ENCODE measurements around the gene ADGRD2.
A peak's percentile ranks its signal among the peaks of the same experiment; 100 is the strongest.

The ADGRD2 gene

DNA sequence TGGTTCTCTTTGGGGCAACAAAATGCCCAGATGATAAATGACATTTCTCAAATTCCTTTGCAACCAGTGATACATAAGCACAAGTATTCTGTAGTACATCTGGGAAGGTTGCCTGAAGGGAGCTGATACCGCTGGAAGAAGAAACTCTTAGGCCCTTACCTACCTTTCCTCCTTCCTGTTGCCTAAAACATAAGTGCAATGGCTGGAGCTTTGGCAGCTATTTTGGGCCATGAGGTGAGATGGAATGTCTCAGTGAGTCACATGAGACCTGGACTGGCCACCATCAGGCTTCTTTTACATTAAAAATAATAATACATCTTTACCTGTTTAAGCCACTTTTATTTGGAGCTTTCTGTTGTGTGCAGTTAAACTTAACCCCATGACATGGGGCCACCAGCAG, 11.2 kb upstream of the ADGRD2 start:
- DNase-seq: no peak

- no peak for DNase-seq
Observed at GRCh38 chr9:124439686-124440243, 10.5 kb upstream of the ADGRD2 start.

DNA sequence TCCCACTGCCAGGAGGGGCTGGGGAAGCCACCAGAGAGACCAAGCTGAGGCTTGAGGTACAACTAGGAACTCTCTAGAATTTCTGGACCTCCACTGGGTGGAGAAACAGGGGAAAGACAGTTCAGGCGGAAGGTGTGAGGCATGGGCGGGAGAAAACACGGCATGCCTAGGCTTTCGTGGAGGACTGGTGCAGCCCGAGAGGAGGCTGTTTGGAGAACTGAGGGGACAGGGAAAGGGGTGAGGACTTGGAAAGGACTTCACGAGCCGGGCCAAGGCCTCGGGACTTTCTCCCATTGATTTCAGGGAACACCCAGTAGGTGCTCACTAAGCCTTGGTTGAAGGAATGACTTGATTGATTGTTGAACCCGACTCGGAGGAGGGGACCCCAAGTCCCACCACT, 9.5 kb upstream of the ADGRD2 start:
- no peak for DNase-seq

- DNase-seq: no peak
Observed at GRCh38 chr9:124441291-124441690, 9.0 kb upstream of the ADGRD2 start.

GRCh38 chr9:124442379-124442778, 7.9 kb upstream of the ADGRD2 start:
- DNase-seq: no peak

DNA sequence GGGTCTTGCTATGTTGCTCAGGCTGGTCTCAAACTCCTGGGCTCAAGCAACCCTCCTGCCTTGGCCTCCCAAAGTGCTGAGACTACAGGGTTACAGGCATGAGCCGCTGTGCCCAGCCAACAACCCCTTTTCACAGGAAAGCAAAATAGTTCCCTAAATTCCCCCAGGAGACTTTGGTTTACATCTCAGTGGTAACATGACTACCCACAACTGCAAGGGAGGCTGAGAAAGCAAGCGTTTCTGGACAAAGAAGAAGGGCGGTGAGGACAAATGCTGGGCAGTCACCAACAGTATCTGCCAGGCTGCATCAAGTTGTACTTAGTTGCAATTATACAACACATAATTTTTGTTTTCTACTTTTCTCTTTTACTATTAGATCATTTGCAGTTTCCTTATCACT, 7.4 kb upstream of the ADGRD2 start:
- no peak for DNase-seq

- DNase-seq: no peak
Observed at GRCh38 chr9:124443625-124444024, 6.6 kb upstream of the ADGRD2 start.

DNA sequence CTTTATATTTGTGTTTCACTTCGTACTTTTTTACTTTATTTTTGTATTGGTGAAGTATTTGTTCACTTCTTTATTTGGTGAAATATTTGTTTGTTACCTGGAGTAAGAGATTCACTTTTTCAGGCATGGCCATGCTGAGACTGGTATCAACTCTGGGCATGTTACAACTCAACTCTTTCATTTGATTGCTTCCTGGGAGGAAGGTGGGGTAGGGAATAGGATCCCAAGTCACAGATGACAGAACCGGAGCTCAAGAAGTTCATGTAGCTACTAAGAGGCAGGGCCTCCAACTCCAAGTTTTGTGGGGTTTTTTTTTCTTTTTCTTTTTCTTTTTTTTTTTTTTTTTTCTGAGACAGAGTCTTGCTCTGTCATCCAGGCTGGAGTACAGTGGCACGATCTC, 6.1 kb upstream of the ADGRD2 start:
- no peak for DNase-seq

- no peak for DNase-seq
Observed at GRCh38 chr9:124447297-124447661, 3.0 kb upstream of the ADGRD2 start.

DNA sequence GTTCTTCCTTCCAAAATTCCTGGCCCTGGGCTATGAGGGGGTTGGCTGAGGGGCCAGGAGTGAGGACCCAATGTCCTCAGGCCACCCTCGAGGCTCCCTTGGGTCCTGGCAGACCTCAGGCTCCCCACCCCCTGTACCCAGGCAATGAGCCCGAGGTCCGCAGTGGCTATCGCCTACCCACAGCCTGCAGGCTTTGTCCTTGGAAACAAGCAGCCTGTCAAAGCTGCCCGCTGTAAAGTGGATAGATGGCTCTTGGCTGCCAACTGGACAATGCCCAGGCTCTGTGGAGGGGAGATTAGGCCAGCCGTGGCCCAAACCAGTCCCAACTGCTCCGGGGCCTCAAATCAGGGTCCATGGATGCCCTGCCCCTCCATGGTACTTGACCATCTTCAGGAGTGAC, 2.2 kb upstream of the ADGRD2 start:
- no peak for DNase-seq

DNA sequence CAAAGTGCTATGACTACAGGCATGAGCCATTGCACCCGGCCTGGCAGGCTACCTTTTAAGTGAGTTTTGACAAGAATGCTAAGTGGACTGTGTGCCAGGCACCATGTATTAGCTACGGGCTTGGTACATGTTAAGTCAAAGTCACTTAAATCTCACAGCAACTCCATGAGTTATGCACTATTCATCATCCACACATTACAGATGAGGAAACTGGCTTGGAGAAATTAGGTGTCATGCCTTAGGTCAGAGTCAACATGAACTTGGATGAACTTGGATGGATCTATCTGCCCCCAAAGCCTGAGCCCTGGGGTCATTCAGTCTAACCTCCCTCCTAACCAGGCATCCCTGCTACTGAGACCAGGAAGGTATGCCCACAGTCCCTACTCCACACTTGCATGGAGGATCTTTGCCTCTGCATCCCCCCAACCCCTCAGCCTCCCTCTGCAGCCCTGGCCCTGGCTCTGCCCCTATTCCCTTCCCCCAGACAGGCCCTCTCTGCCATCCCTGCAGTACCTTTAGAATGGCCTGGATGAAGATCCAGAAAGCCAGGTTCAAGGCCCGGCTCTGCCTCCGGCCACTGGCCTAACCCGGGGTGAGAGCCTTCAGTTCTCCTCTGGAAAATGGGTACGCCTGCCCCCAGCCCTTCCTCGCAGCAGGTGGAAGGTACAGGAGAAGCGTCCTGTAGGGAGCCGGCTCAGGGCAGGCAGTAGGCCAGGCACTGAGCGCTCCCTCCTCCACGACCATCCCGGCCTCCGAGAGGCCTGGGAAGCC, 685 bp upstream of the ADGRD2 start:
- no peak for DNase-seq

DNA sequence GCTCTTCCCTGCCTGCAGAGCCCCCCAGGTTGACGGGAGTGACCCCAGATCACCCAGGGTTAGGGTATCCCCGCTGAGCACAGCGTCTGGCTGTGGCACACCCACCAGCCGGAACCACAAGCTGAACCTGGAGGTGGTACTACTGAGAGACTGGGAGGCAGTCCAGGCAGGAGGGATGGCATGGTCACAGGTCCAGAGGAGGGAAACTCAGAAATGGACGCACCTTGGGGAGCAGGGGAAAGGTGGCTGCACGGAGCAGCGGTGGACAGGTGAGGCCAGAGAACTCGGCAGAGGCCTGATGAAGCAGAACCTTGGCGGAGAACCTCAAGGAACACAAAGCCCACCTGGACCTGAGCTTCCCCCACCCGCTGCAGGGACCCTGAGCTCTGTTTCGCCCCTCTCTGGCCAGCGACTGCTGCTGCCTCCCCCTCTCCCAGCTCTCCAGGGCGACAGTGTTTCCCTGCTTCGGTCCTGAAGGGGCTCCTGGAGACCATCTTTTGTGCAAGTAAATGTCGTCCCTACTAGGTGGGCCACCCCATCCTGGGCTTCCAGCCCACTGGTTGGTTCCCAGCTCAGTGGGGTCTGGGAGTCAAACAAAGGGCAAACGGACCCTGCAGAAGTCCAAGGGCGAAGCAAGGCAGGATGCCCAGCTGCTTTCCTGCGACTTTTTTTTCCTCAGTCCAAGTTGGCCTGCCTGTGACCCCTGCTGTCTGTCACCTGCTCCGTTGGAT, 845 bp downstream of the ADGRD2 start:
- no peak for DNase-seq

- DNase-seq: no peak
Observed at GRCh38 chr9:124452326-124452725, 2.1 kb downstream of the ADGRD2 start.

DNA sequence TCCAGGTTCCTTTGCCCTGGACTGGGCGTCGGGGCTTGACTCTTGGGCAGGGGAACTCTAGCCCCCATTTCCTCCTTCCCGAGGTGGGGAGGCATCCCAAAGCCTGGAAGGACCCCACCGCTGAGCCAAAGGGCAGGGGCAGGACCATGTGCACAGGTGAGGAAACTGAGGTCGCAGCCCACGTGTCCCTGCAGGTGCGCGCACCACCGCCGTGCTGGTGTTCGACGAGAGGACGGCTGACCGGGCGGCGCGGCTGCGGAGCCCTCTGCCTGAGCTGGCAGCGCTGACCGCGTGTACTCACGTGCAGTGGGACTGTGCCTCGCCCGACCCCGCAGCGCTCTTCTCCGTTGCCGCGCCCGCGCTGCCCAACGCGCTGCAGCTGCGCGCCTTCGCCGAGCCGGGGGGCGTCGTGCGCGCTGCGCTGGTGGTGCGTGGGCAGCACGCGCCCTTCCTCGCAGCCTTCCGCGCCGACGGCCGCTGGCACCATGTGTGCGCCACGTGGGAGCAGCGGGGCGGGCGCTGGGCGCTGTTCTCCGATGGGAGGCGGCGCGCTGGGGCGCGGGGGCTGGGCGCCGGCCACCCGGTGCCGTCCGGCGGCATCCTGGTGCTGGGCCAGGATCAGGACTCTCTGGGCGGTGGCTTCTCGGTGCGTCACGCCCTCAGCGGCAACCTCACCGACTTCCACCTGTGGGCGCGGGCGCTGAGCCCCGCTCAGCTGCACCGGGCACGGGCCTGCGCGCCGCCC, 2.8 kb downstream of the ADGRD2 start:
- no peak for DNase-seq

DNA sequence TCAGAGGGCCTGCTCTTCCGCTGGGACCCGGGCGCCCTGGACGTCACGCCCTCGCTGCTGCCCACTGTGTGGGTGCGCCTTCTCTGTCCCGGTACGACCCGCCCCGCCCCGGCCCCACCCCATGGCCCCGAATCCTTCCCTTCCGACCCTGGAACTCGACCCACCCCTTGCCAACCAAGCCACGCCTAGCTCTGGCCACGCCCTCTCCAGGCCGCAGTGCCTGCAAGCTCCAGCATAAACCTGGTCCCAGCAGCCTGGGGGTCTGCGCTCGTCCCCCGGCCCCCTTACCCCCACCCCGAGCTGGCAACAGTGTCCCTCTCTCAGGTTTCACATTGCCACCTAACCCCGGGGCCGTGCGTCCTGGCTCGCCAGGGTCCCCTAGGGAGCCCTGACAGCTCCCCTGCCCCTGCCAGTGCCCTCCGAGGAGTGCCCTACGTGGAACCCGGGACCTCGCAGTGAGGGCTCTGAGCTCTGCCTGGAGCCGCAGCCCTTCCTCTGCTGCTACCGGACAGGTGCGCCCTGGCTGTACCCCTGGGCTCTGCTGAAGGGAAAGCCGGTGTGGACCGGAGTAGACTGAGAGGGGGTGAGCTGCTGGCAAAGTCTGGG, 3.4 kb downstream of the ADGRD2 start:
- DNase-seq: peak; percentile 50

- no peak for DNase-seq
Observed at GRCh38 chr9:124454296-124454695, 4.0 kb downstream of the ADGRD2 start.

DNA sequence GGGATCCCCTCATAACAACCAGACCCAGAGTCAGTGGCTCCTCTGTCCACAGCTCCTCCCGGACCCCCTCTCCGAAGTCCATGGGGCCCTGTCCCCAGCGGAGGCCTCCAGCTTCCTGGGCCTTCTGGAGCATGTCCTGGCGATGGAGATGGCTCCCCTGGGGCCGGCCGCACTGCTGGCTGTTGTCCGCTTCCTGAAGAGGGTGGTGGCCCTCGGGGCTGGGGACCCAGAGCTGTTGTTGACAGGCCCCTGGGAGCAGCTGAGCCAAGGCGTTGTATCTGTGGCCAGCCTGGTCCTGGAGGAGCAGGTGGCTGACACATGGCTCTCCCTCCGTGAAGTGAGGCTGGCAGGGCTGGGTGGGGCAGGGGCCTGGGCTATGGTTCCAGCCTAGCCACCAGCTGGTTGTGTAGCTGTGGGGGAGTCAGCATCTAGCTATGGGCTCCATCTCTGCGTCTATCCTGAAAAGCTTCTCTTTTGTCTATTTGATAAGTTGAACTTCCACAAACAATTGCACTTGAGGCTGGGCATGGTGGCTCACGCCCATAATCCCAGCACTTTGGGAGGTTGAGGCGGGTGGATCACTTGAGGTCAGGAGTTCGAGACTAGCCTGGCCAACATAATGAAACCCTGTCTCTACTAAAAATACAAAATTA, 4.7 kb downstream of the ADGRD2 start:
- no peak for DNase-seq

GRCh38 chr9:124455820-124456219, 5.6 kb downstream of the ADGRD2 start:
- DNase-seq: no peak

- DNase-seq: no peak
Observed at GRCh38 chr9:124456341-124457078, 6.3 kb downstream of the ADGRD2 start.

GRCh38 chr9:124457079-124457886, 7.0 kb downstream of the ADGRD2 start:
- DNase-seq: no peak

GRCh38 chr9:124457887-124458431, 7.7 kb downstream of the ADGRD2 start:
- no peak for DNase-seq

Measured in NCI-H226 (cell line).